Endothelial cell of umbilical vein (primary cell): ENCODE data around the gene TIPIN. TPM values are rescaled to one million over a fixed set of nuclear protein-coding genes. Genes with fewer than 3 reads are reported as not detected.

Experiments used
- BruUV-seq: library from RNA; stranded (reverse); fragments of 400-500 nt; replicated peaks from 2 replicates; lab custom pipeline; 2021; lab: Mats Ljungman, UMichigan
- CTCF ChIA-PET: fragments of 300-600, 350-600 bp; sonication (Branson Sonifier 250); formaldehyde crosslinking; loops from one replicate; lab custom pipeline; 2021; ENCODE audit warnings: antibody characterized with exemption, inconsistent platforms; lab: Charles Lee
- POLR2A ChIA-PET: fragments of 300-600, 350-600 bp; sonication (Branson Sonifier 250); formaldehyde crosslinking; loops from one replicate; lab custom pipeline; 2021; ENCODE audit warnings: antibody characterized with exemption, inconsistent platforms; lab: Charles Lee
- DNase-seq: peaks from one replicate; pipeline ENCODE4 v3.0.0-alpha.2; 2011; ENCODE audit warnings: low read depth, low spot score
- FAIRE-seq: peaks from 2 replicates; lab custom pipeline; 2011; peaks lifted over from hg19 to GRCh38; lab: Jason Lieb, UNC
- H2AFZ ChIP-seq: 2 replicates; pipeline ENCODE4 v1.6.0; 2012; ENCODE audit warnings: low read depth, low read length, control low read depth, inconsistent platforms
- H3K27ac ChIP-seq: 2 replicates; pipeline ENCODE4 v1.5.1; 2011; ENCODE audit warnings: low read depth, mild to moderate bottlenecking, control low read depth, low read length, moderate library complexity; ENCODE audit not compliant: insufficient read depth
- H3K27me3 ChIP-seq, 2 experiments: 2 replicates each; pipeline versions ENCODE4 v1.6.0 to v1.6.1; 2011; ENCODE audit warnings: low read length in 2 of 2, mixed read lengths in 1 of 2; ENCODE audit not compliant: control insufficient read depth in 2 of 2, insufficient read depth in 2 of 2
- H3K36me3 ChIP-seq, 2 experiments: 2 replicates in 1 of 2; 3 replicates in 1 of 2; pipeline ENCODE4 v1.5.1; 2011; ENCODE audit warnings: low read length in 2 of 2, mild to moderate bottlenecking in 1 of 2, moderate library complexity in 1 of 2; ENCODE audit not compliant: control insufficient read depth in 2 of 2, insufficient read depth in 2 of 2; ENCODE audit errors: extremely low read depth in 1 of 2
- H3K4me1 ChIP-seq: 3 replicates; pipeline ENCODE4 v1.5.1; 2011; ENCODE audit warnings: mild to moderate bottlenecking, low read length; ENCODE audit not compliant: control insufficient read depth, insufficient read depth; ENCODE audit errors: extremely low read depth
- H3K4me2 ChIP-seq: 2 replicates; pipeline ENCODE4 v1.6.1; 2011; ENCODE audit warnings: low read length, control low read depth, mixed read lengths; ENCODE audit not compliant: insufficient read depth
- H3K4me3 ChIP-seq, 3 experiments: fragments of 200-600 bp in 1 of 3; sonication (generic), shearing (Covaris generic) in 1 of 3; replicated peaks in 1 of 3; 2 replicates each; pipeline ENCODE4 v1.5.1; 2011 to 2016; ENCODE audit warnings: control low read depth in 3 of 3, low read length in 3 of 3, mild to moderate bottlenecking in 2 of 3, inconsistent platforms in 1 of 3, low read depth in 1 of 3, moderate library complexity in 1 of 3; ENCODE audit not compliant: insufficient read depth in 1 of 3
- H3K79me2 ChIP-seq: 2 replicates; pipeline ENCODE4 v1.6.0; 2012; ENCODE audit warnings: low read length, inconsistent platforms; ENCODE audit not compliant: control insufficient read depth, insufficient read depth
- H3K9ac ChIP-seq: replicated peaks from 2 replicates; pipeline ENCODE3; 2011; ENCODE audit warnings: low read length, control low read depth; ENCODE audit not compliant: insufficient read depth; ENCODE audit errors: extremely low read depth
- H3K9me1 ChIP-seq: replicated peaks from 3 replicates; pipeline ENCODE4 v1.6.0; 2011; ENCODE audit warnings: mild to moderate bottlenecking, low read length; ENCODE audit not compliant: control insufficient read depth, insufficient read depth; ENCODE audit errors: extremely low read depth
- H3K9me3 ChIP-seq: replicated peaks from 2 replicates; pipeline ENCODE4 v1.5.1; 2012; ENCODE audit warnings: low read length, inconsistent platforms; ENCODE audit not compliant: control insufficient read depth, insufficient read depth
- H4K20me1 ChIP-seq: replicated peaks from 2 replicates; pipeline ENCODE3; 2011; ENCODE audit warnings: mild to moderate bottlenecking, low read length; ENCODE audit not compliant: control insufficient read depth, insufficient read depth; ENCODE audit errors: extremely low read depth
- CTCF ChIP-seq, 2 donors: IDR thresholded peaks; 1 replicate in 1 of 2; 2 replicates in 1 of 2; pipeline ENCODE4 v1.5.1; 2011; ENCODE audit warnings: low read length in 2 of 2, mild to moderate bottlenecking in 2 of 2, moderate library complexity in 2 of 2, control low read depth in 1 of 2, inconsistent platforms in 1 of 2, low read depth in 1 of 2; ENCODE audit not compliant: insufficient read depth in 1 of 2; ENCODE audit errors: extremely low read depth in 1 of 2
- EZH2 ChIP-seq: IDR thresholded peaks from 2 replicates; pipeline ENCODE4 v1.6.1; 2012; ENCODE audit warnings: borderline replicate concordance, low read depth, mild to moderate bottlenecking, moderate library complexity, low read length, inconsistent platforms; ENCODE audit not compliant: severe bottlenecking
- FOS ChIP-seq: IDR thresholded peaks from 2 replicates; pipeline ENCODE4 v1.6.1; 2011; ENCODE audit warnings: mild to moderate bottlenecking, low read length, moderate library complexity, borderline replicate concordance; ENCODE audit not compliant: insufficient read depth
- GATA2 ChIP-seq: IDR thresholded peaks from 2 replicates; pipeline ENCODE4 v1.7.0; 2011; ENCODE audit warnings: low read depth, mild to moderate bottlenecking, moderate library complexity, mixed read lengths, low read length; ENCODE audit not compliant: insufficient read length, insufficient read depth
- JUN ChIP-seq: IDR thresholded peaks from 2 replicates; pipeline ENCODE4 v1.6.1; 2011; ENCODE audit warnings: borderline replicate concordance, low read depth; ENCODE audit not compliant: insufficient read length, insufficient read depth
- MAX ChIP-seq: IDR thresholded peaks from 2 replicates; pipeline ENCODE4 v1.6.1; 2011; ENCODE audit not compliant: insufficient read depth, insufficient read length
- MYC ChIP-seq: IDR thresholded peaks from one replicate; pipeline ENCODE4 v1.6.1; 2011; ENCODE audit warnings: mild to moderate bottlenecking, low read depth, low read length
- POLR2A ChIP-seq: IDR thresholded peaks from 2 replicates; pipeline ENCODE4 v1.6.1; 2012; ENCODE audit warnings: low read depth, mild to moderate bottlenecking, control low read depth, low read length
- POLR2AphosphoS5 ChIP-seq: IDR thresholded peaks from 2 replicates; pipeline ENCODE4 v1.6.1; 2012; ENCODE audit warnings: low read depth, mild to moderate bottlenecking, control low read depth, low read length, moderate library complexity; ENCODE audit not compliant: insufficient read depth
- dilution Hi-C: fragments of 300-500 bp; cut with MboI; formaldehyde crosslinking; loops from one replicate; pipeline ENCODE4 v1.15.0; 2019; ENCODE audit warnings: low sequenced_read_pairs; ENCODE audit not compliant: extremely low pct_ligation_motif_present
- intact Hi-C: fragments of 100-400 bp; cut with micrococcal nuclease; formaldehyde crosslinking; loops from one replicate; pipeline ENCODE4 v1.10.0; 2022
- polyA plus RNA-seq, 4 experiments: library from polyadenylated mRNA; depleted of rRNA in 3 of 4; stranded (reverse) in 3 of 4; unstranded in 1 of 4; fragments of >200 nt; gene quantifications; 2 replicates each; pipeline versions ENCODE4 v1.2.1 to v1.2.3, GENCODE V29; 2011 to 2012; ENCODE audit warnings: missing spikeins in 1 of 4
- total RNA-seq: library from RNA; stranded (reverse); gene quantifications from 2 replicates; pipeline ENCODE4 v1.2.3, GENCODE V29; 2021

Gene TIPIN
- total and polyA plus RNA-seq, 2 donors (not counting 3 experiments of a cell fraction or from before 2014, with no cell fraction given): 3.6 to 15.4 TPM

- ChIA-PET POLR2A (no interaction called here), CTCF (interaction anchor here (1.4 to 5.3 kb wide), 2 partner anchors 12 to 15 kb away, joined by 5 to 51 read pairs; no protein-coding TSS in a partner anchor)
- no peaks in the 10 kb centered on the region for H3K27me3 ChIP-seq
- no peak overlapping the region for H3K9ac ChIP-seq
- DNase-seq (no peak), FAIRE-seq (no peak)
- H3K4me1 ChIP-seq: peaks cover 31% of the 10 kb centered on the region
- H3K79me2 ChIP-seq: peaks cover 75% of the 10 kb centered on the region
- dilution Hi-C loops: no loop called here
- H3K27ac ChIP-seq: no peak overlapping the region
- TF ChIP-seq MYC (no peak), POLR2AphosphoS5 (no peak), JUN (no peak), GATA2 (no peak), MAX (no peak), FOS (no peak), EZH2 (no peak), POLR2A (no peak), CTCF (IDR thresholded peaks at IDR 0.05; ENCODE audit: extremely low read depth in 1 of 2, insufficient read depth in 1 of 2, low read depth in 1 of 2, low read length in 2 of 2) (no peak)
- peaks cover 4% of the 10 kb centered on the region for H4K20me1 ChIP-seq
- intact Hi-C loops: no loop called here
- peak overlapping the region; percentile 26 for H3K4me2 ChIP-seq
- H2AFZ ChIP-seq: no peak overlapping the region
- no peaks in the 10 kb centered on the region for H3K36me3 ChIP-seq
- H3K9me3 ChIP-seq: no peaks in the 10 kb centered on the region
- BruUV-seq: no TSS peak
- H3K9me1 ChIP-seq: no peaks in the 10 kb centered on the region
- H3K4me3 ChIP-seq: no peak overlapping the region
These were observed 32.8 kb upstream of the TIPIN start for GRCh38 chr15:66389098-66389858.
